Erythroblast (primary cell): ENCODE results near the gene C11orf71.

Experiments
- GATA1 ChIP-seq: IDR thresholded peaks from 2 replicates; pipeline ENCODE4 v1.6.1; 2011; ENCODE audit warnings: low read depth, mild to moderate bottlenecking, control low read depth, low read length, moderate library complexity
- POLR2A ChIP-seq: IDR thresholded peaks from 2 replicates; pipeline ENCODE4 v1.6.1; 2011; ENCODE audit warnings: mild to moderate bottlenecking, low read length

GRCh38 chr11:114354076-114354475 is 46.2 kb downstream of the C11orf71 start:
- no peak for TF ChIP-seq POLR2A
- TF ChIP-seq GATA1, result no peak
